ENCODE data around the gene NCOA3. TPM values are rescaled to one million over a fixed set of nuclear protein-coding genes. Genes with fewer than 3 reads are reported as not detected.

NCOA3 gene
- total and polyA plus RNA-seq, 2 of the 8 experiments (the other 6 are each of a cell fraction or from before 2014, with no cell fraction given), result 7.9 to 24.7 TPM

DNA sequence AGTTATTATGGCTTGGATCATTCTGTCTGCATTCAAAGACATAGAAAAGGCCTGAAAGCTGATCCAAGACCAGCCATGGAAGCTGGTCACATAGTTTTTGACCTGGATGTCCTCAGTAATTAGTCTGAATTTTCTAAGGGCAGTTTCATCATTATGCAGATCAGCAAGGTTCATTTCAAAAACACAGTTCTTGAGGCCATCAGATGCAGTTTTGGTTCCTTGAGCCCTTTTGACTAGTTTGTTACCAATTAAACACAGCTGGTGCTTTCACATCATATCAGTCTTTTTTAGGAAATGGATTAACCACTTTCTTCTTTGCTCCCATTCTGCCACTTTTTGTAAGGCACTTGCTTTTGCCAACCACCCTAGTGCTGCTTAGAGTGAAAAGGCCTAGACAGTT is 129.4 kb downstream of the NCOA3 start:
- Histone ChIP-seq H4K91ac (replicated peaks; ENCODE audit: insufficient read length, low read length) (no peak overlapping the region), H2BK12ac (ENCODE audit: low read depth, low read length) (no peak overlapping the region), H2AK5ac (ENCODE audit: low read depth, low read length) (no peak overlapping the region), H3K9ac (replicated peaks in 1 of 4; ENCODE audit: extremely low read depth in 1 of 4, low read depth in 3 of 4, low read length in 3 of 4) (no peak overlapping the region), H4K5ac (ENCODE audit: insufficient read length, low read depth, low read length) (no peak overlapping the region), H3K23ac (ENCODE audit: insufficient read length) (no peak overlapping the region), H3K14ac (ENCODE audit: insufficient read length) (no peak overlapping the region), H4K20me1 (replicated peaks in 1 of 2; ENCODE audit: control insufficient read depth in 1 of 2, insufficient read depth in 2 of 2, low read length in 2 of 2) (no peaks in the 10 kb centered on the region), H3K4ac (replicated peaks; ENCODE audit: insufficient read length, low read depth, low read length) (no peak overlapping the region), H3K4me3 (ENCODE audit: extremely low read depth in 1 of 4, insufficient read depth in 2 of 4, low read depth in 3 of 4, low read length in 4 of 4) (no peak overlapping the region), H3K27ac (ENCODE audit: low read depth, low read length) (no peak overlapping the region), H3K36me3 (ENCODE audit: control insufficient read depth in 2 of 4, insufficient read depth in 4 of 4, low read length in 3 of 4) (peaks cover 5 to 19% (median 13%) of the 10 kb centered on the region in 4 experiments; a peak in 7 of 8 replicates), H3K56ac (replicated peaks; ENCODE audit: insufficient read length, low read depth, low read length) (no peak overlapping the region), H3K79me1 (ENCODE audit: low read depth, low read length) (no peaks in the 10 kb centered on the region), H3K4me2 (ENCODE audit: insufficient read depth in 1 of 2, low read depth in 2 of 2, low read length in 2 of 2) (no peak overlapping the region), H2AFZ (ENCODE audit: low read length) (no peak overlapping the region), H2BK20ac (ENCODE audit: low read length) (no peak overlapping the region), H3K9me3 (ENCODE audit: insufficient read depth in 2 of 2, low read depth in 1 of 2, low read length in 1 of 2) (no peaks in the 10 kb centered on the region), H2BK15ac (ENCODE audit: low read length) (no peak overlapping the region), H2BK120ac (replicated peaks; ENCODE audit: low read depth, low read length) (no peak overlapping the region), H3K23me2 (ENCODE audit: low read depth, low read length) (no peaks in the 10 kb centered on the region), H2BK5ac (ENCODE audit: low read depth, low read length) (no peak overlapping the region), H3K4me1 (replicated peaks in 1 of 4; ENCODE audit: control insufficient read depth in 3 of 4, insufficient read depth in 4 of 4, low read length in 3 of 4) (no peaks in the 10 kb centered on the region), H3K18ac (ENCODE audit: extremely low read depth, low read length) (no peak overlapping the region), H3K79me2 (ENCODE audit: control insufficient read depth in 1 of 2, insufficient read depth in 2 of 2, low read length in 2 of 2) (no peaks in the 10 kb centered on the region), H3K27me3 (replicated peaks in 1 of 4; ENCODE audit: control insufficient read depth in 3 of 4, extremely low read depth in 1 of 4, insufficient read depth in 3 of 4, low read length in 3 of 4) (no peaks in the 10 kb centered on the region), H4K8ac (ENCODE audit: extremely low read depth, insufficient read depth, low read length) (no peak overlapping the region)
- no peak for TF ChIP-seq CREB1 (IDR thresholded peaks at IDR 0.05)
- TF ChIP-seq CBX8 (IDR thresholded peaks at IDR 0.05; ENCODE audit: borderline replicate concordance, low read depth, low read length), result no peak
- DNase-seq (ENCODE audit: low read depth in 1 of 2, low spot score in 2 of 2), result no peak
- ChIA-PET CTCF (ENCODE audit: partially characterized antibody) (no interaction called here), POLR2A (ENCODE audit: partially characterized antibody) (interaction anchor here (0.6 to 1.3 kb wide), 2 partner anchors 17 to 18 kb away, joined by 3 read pairs; no protein-coding TSS in a partner anchor)
- FAIRE-seq, result no peak
